ENCODE measurements around the gene SOSTDC1. TPM values are rescaled to one million over a fixed set of nuclear protein-coding genes. Genes with fewer than 3 reads are reported as not detected.
"Not testable (repeated sequence)": the region's sequence is repeated elsewhere in the genome, so short reads cannot be mapped to it uniquely, and the experiment has no call there.

The SOSTDC1 gene
- total and polyA plus RNA-seq, 2 experiments from 2014 or later: 1.7 to 2.0 TPM

GRCh38 chr7:16462431-16462889 is 3.1 kb downstream of the SOSTDC1 start:
- Histone ChIP-seq H3K9me3 (ENCODE audit: low read depth) (no peaks in the 10 kb centered on the region), H3K4me1 (ENCODE audit: low read depth) (peaks cover 21% of the 10 kb centered on the region), H3K27ac (no peak overlapping the region), H3K27me3 (no peaks in the 10 kb centered on the region), H3K4me3 (no peak overlapping the region), H3K36me3 (no peaks in the 10 kb centered on the region)
- no peak for TF ChIP-seq CTCF (IDR thresholded peaks at IDR 0.05; ENCODE audit: low read depth, low read length)
- DNase-seq (ENCODE audit: low read depth in 1 of 2, low spot score in 1 of 2): no peak

GRCh38 chr7:16460789-16461493 is 4.6 kb downstream of the SOSTDC1 start:
- Histone ChIP-seq H3K9me3 (ENCODE audit: low read depth) (no peaks in the 10 kb centered on the region), H3K4me3 (no peak overlapping the region), H3K36me3 (no peaks in the 10 kb centered on the region), H3K27ac (no peak overlapping the region), H3K27me3 (no peaks in the 10 kb centered on the region), H3K4me1 (ENCODE audit: low read depth) (peaks cover 19% of the 10 kb centered on the region)
- no peak for DNase-seq (ENCODE audit: low read depth in 1 of 2, low spot score in 1 of 2)
- no peak for TF ChIP-seq CTCF (IDR thresholded peaks at IDR 0.05; ENCODE audit: low read depth, low read length)

- not testable (repeated sequence) for H3K4me1 ChIP-seq (ENCODE audit: low read depth); H3K36me3 ChIP-seq; H3K9me3 ChIP-seq (ENCODE audit: low read depth); H3K27ac ChIP-seq; H3K4me3 ChIP-seq; H3K27me3 ChIP-seq; DNase-seq (ENCODE audit: low read depth in 1 of 2, low spot score in 1 of 2)
These were observed 9.2 kb downstream of the SOSTDC1 start for GRCh38 chr7:16456303-16456702.

- DNase-seq (ENCODE audit: low read depth in 1 of 2, low spot score in 1 of 2): no peak
- Histone ChIP-seq H3K9me3 (ENCODE audit: low read depth) (no peaks in the 10 kb centered on the region), H3K27me3 (no peaks in the 10 kb centered on the region), H3K4me3 (no peak overlapping the region), H3K27ac (no peak overlapping the region), H3K36me3 (no peaks in the 10 kb centered on the region), H3K4me1 (ENCODE audit: low read depth) (no peaks in the 10 kb centered on the region)
- no peak for TF ChIP-seq CTCF (IDR thresholded peaks at IDR 0.05; ENCODE audit: low read depth, low read length)
These were observed 9.9 kb downstream of the SOSTDC1 start for GRCh38 chr7:16455591-16455990.

GRCh38 chr7:16450366-16450765 is 15.2 kb downstream of the SOSTDC1 start:
- H3K36me3 ChIP-seq: no peaks in the 10 kb centered on the region
- no peak for DNase-seq (ENCODE audit: low read depth in 1 of 2, low spot score in 1 of 2)
- H3K27ac ChIP-seq: no peak overlapping the region

More at GRCh38 chr7:16450366-16450765, 15.2 kb downstream of the SOSTDC1 start:
- no peaks in the 10 kb centered on the region for H3K27me3 ChIP-seq
- H3K4me3 ChIP-seq: no peak overlapping the region
- H3K4me1 ChIP-seq (ENCODE audit: low read depth): no peaks in the 10 kb centered on the region
- H3K9me3 ChIP-seq (ENCODE audit: low read depth): no peaks in the 10 kb centered on the region
- TF ChIP-seq CTCF (IDR thresholded peaks at IDR 0.05; ENCODE audit: low read depth, low read length): no peak
